H9 (cell line): ENCODE results near the gene SLC19A1. TPM values are rescaled to one million over a fixed set of nuclear protein-coding genes. Genes with fewer than 3 reads are reported as not detected.
A peak's percentile ranks its signal among the peaks of the same experiment; 100 is the strongest.

Experiments used
- DNase-seq: peaks from one replicate; pipeline ENCODE4 v3.0.0-alpha.2; 2017
- H2AFZ ChIP-seq: one replicate; pipeline ENCODE4 v1.6.1; 2013; ENCODE audit warnings: mild to moderate bottlenecking, low read length, control low read depth, moderate library complexity
- H2AK5ac ChIP-seq: 2 replicates; pipeline ENCODE4 v1.6.1; 2013; ENCODE audit warnings: low read length, control low read depth, mixed read lengths; ENCODE audit not compliant: insufficient read length
- H2BK120ac ChIP-seq: one replicate; pipeline ENCODE4 v1.6.1; 2013; ENCODE audit warnings: low read depth, mild to moderate bottlenecking, low read length, control low read depth, inconsistent platforms; ENCODE audit not compliant: poor library complexity, severe bottlenecking
- H2BK12ac ChIP-seq: 2 replicates; pipeline ENCODE4 v1.6.1; 2013; ENCODE audit warnings: low read length, control low read depth, mixed read lengths, low read depth; ENCODE audit not compliant: insufficient read length
- H2BK15ac ChIP-seq: 2 replicates; pipeline ENCODE4 v1.6.1; 2013; ENCODE audit warnings: low read depth, low read length, control low read depth
- H2BK20ac ChIP-seq: one replicate; pipeline ENCODE4 v1.6.1; 2013; ENCODE audit warnings: low read depth, mild to moderate bottlenecking, low read length, control low read depth, inconsistent platforms; ENCODE audit not compliant: poor library complexity, severe bottlenecking
- H2BK5ac ChIP-seq: 2 replicates; pipeline ENCODE4 v1.6.1; 2013; ENCODE audit warnings: low read length, control low read depth, mixed read lengths; ENCODE audit not compliant: insufficient read length
- H3K14ac ChIP-seq: 2 replicates; pipeline ENCODE4 v1.6.1; 2013; ENCODE audit warnings: low read length, control low read depth; ENCODE audit not compliant: insufficient read depth
- H3K18ac ChIP-seq: 2 replicates; pipeline ENCODE4 v1.6.1; 2013; ENCODE audit warnings: low read depth, mild to moderate bottlenecking, mixed read lengths, low read length, control low read depth; ENCODE audit not compliant: insufficient read length
- H3K23ac ChIP-seq: 2 replicates; pipeline ENCODE4 v1.6.1; 2013; ENCODE audit warnings: low read length, control low read depth, mixed read lengths, low read depth; ENCODE audit not compliant: insufficient read length
- H3K23me2 ChIP-seq: 2 replicates; pipeline ENCODE4 v1.6.1; 2013; ENCODE audit warnings: low read depth, mild to moderate bottlenecking, mixed read lengths, low read length, control low read depth; ENCODE audit not compliant: insufficient read length, poor library complexity, severe bottlenecking
- H3K27ac ChIP-seq: 2 replicates; pipeline ENCODE4 v1.5.1; 2013; ENCODE audit warnings: low read length, control low read depth, mixed read lengths, low read depth; ENCODE audit not compliant: insufficient read length
- H3K27me3 ChIP-seq: 2 replicates; pipeline ENCODE4 v1.6.1; 2013; ENCODE audit warnings: low read length, control low read depth, inconsistent platforms; ENCODE audit not compliant: insufficient read depth
- H3K4ac ChIP-seq: 2 replicates; pipeline ENCODE4 v1.6.1; 2013; ENCODE audit warnings: low read depth, mild to moderate bottlenecking, control low read depth, inconsistent platforms, low read length, moderate library complexity
- H3K4me1 ChIP-seq: 2 replicates; pipeline ENCODE4 v1.6.1; 2013; ENCODE audit warnings: low read length, control low read depth, inconsistent platforms; ENCODE audit not compliant: insufficient read depth
- H3K4me2 ChIP-seq: 2 replicates; pipeline ENCODE4 v1.6.1; 2013; ENCODE audit warnings: low read length, control low read depth, mixed read lengths; ENCODE audit not compliant: insufficient read length, insufficient read depth
- H3K56ac ChIP-seq: 2 replicates; pipeline ENCODE4 v1.6.1; 2013; ENCODE audit warnings: low read depth, mild to moderate bottlenecking, mixed read lengths, low read length, control low read depth; ENCODE audit not compliant: insufficient read length
- H3K79me1 ChIP-seq: 2 replicates; pipeline ENCODE4 v1.6.1; 2013; ENCODE audit warnings: low read depth, mild to moderate bottlenecking, moderate library complexity, low read length, control low read depth, inconsistent platforms; ENCODE audit not compliant: insufficient read depth, poor library complexity, severe bottlenecking
- H3K79me2 ChIP-seq: 2 replicates; pipeline ENCODE4 v1.6.1; 2013; ENCODE audit warnings: low read length, control low read depth, inconsistent platforms; ENCODE audit not compliant: insufficient read depth
- H3K9ac ChIP-seq: 2 replicates; pipeline ENCODE4 v1.6.1; 2013; ENCODE audit warnings: low read length, control low read depth, mixed read lengths; ENCODE audit not compliant: insufficient read length; ENCODE audit errors: extremely low read depth
- H3K9me3 ChIP-seq: one replicate; pipeline ENCODE4 v1.6.1; 2013; ENCODE audit warnings: low read depth, low read length, inconsistent platforms; ENCODE audit not compliant: control insufficient read depth
- H3T11ph ChIP-seq: one replicate; pipeline ENCODE4 v1.6.1; 2013; ENCODE audit warnings: mild to moderate bottlenecking, low read length, control low read depth, inconsistent platforms
- H4K20me1 ChIP-seq: one replicate; pipeline ENCODE4 v1.6.1; 2013; ENCODE audit not compliant: control insufficient read depth, insufficient read length, insufficient read depth
- H4K5ac ChIP-seq: 2 replicates; pipeline ENCODE4 v1.6.1; 2013; ENCODE audit warnings: low read depth, mild to moderate bottlenecking, mixed read lengths, low read length, control low read depth; ENCODE audit not compliant: insufficient read length
- H4K8ac ChIP-seq: replicated peaks from 2 replicates; pipeline ENCODE4 v1.6.1; 2013; ENCODE audit warnings: low read length, control low read depth, mixed read lengths, low read depth; ENCODE audit not compliant: insufficient read length
- H4K91ac ChIP-seq: 2 replicates; pipeline ENCODE4 v1.6.1; 2013; ENCODE audit warnings: low read depth, mild to moderate bottlenecking, moderate library complexity, mixed read lengths, low read length, control low read depth; ENCODE audit not compliant: insufficient read length
- H3K27ac Mint-ChIP-seq, 3 experiments: 2 replicates in 2 of 3; 3 replicates in 1 of 3; pipeline ENCODE4 v1.8.0; 2020 to 2021; ENCODE audit warnings: mixed read lengths in 3 of 3, mild to moderate bottlenecking in 1 of 3, moderate library complexity in 1 of 3
- H3K27me3 Mint-ChIP-seq: 2 replicates; pipeline ENCODE4 v1.8.0; 2021; ENCODE audit warnings: low read depth, mild to moderate bottlenecking, moderate library complexity, mixed read lengths
- H3K36me3 Mint-ChIP-seq, 3 experiments: 2 replicates in 2 of 3; 3 replicates in 1 of 3; pipeline ENCODE4 v1.8.0; 2020 to 2021; ENCODE audit warnings: low read depth in 3 of 3, mixed read lengths in 3 of 3; ENCODE audit not compliant: insufficient read depth in 1 of 3
- H3K4me1 Mint-ChIP-seq, 2 experiments: 2 replicates each; pipeline ENCODE4 v1.8.0; 2020; ENCODE audit warnings: mixed read lengths in 2 of 2
- H3K4me3 Mint-ChIP-seq, 2 experiments: 2 replicates in 1 of 2; 3 replicates in 1 of 2; pipeline ENCODE4 v1.8.0; 2020 to 2021; ENCODE audit warnings: mild to moderate bottlenecking in 2 of 2, mixed read lengths in 2 of 2, moderate library complexity in 1 of 2
- H3K9me3 Mint-ChIP-seq, 2 experiments: 2 replicates in 1 of 2; 3 replicates in 1 of 2; pipeline ENCODE4 v1.8.0; 2020; ENCODE audit warnings: mild to moderate bottlenecking in 2 of 2, mixed read lengths in 2 of 2, moderate library complexity in 1 of 2
- WGBS: extraction: QIAGEN DNeasy Blood & Tissue Kit; methylation state at CpG from one replicate; pipeline ENCODE4 v1.1.7; 2013; ENCODE audit warnings: missing lambda C conversion rate, low lambda C conversion rate, mixed read lengths; ENCODE audit not compliant: insufficient read length; ENCODE audit errors: extremely low coverage; 5-methylcytosine and 5-hydroxymethylcytosine counted together
- total RNA-seq: library from RNA; stranded (reverse); gene quantifications from 2 replicates; pipeline ENCODE4 v1.2.1, GENCODE V29; 2021
- TF ChIP-seq, protein P1 (sequence below): fragments of 200-600 bp; sonication (generic); conservative IDR thresholded peaks from 3 replicates; pipeline ENCODE4 v1.8.0; 2021; ENCODE audit warnings: antibody characterized with exemption, mild to moderate bottlenecking

Gene SLC19A1
- total RNA-seq, 1 experiment from 2014 or later: 32.4 TPM

DNA sequence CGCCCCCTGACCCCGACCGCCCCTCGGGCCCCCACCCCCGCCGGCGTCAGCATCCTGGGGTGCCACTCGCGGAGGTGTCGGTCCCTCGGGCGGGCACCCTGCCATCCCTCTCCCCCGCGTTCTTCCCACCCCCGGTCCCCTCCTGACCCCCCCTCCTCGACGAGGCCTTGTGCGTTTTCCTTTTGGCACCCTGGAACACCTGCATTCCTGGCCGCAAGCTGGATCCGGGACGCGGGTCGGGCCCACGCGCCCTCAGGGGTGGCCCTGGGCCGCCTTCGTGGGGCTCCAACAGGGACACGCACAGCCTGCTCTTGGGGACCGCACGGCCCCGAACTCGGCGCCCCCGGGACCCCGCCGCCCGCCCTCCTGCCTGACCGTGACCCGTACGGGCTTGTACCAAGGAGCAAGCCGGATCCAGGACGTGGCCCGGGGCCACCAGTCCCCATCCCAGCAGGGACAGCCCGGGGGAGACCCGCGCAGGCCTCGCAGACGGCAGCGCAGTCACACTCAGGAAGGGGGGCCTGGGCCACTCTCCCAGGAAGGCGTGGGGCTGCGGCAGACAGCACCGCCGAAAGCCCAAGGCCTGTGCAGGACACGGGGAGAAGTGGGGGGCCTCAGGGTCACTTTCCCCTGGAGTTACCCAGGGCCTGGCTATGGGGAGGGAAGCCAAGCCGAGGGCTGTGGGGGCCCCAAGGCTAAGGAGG, 579 bp upstream of the SLC19A1 start:
- TF ChIP-seq, protein P1, sequence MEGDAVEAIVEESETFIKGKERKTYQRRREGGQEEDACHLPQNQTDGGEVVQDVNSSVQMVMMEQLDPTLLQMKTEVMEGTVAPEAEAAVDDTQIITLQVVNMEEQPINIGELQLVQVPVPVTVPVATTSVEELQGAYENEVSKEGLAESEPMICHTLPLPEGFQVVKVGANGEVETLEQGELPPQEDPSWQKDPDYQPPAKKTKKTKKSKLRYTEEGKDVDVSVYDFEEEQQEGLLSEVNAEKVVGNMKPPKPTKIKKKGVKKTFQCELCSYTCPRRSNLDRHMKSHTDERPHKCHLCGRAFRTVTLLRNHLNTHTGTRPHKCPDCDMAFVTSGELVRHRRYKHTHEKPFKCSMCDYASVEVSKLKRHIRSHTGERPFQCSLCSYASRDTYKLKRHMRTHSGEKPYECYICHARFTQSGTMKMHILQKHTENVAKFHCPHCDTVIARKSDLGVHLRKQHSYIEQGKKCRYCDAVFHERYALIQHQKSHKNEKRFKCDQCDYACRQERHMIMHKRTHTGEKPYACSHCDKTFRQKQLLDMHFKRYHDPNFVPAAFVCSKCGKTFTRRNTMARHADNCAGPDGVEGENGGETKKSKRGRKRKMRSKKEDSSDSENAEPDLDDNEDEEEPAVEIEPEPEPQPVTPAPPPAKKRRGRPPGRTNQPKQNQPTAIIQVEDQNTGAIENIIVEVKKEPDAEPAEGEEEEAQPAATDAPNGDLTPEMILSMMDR: no peak
- no peaks in the 10 kb centered on the region for H3K79me1 ChIP-seq
- H3K23me2 ChIP-seq: peaks cover 5% of the 10 kb centered on the region
- H3K4ac ChIP-seq: no peak overlapping the region
- no peak overlapping the region; the same call in 1 of the 2 replicates for H3K14ac ChIP-seq
- DNase-seq: peak; percentile 43
- H3K23ac ChIP-seq: no peak overlapping the region
- Mint-ChIP-seq H3K9me3 (peaks cover 0 to 3% of the 10 kb centered on the region in 2 experiments; a peak in 3 of 5 replicates), H3K4me1 (peaks cover 8 to 13% of the 10 kb centered on the region in 2 experiments), H3K27me3 (peaks cover 10% of the 10 kb centered on the region), H3K27ac (no peak overlapping the region), H3K36me3 (peaks cover 0 to 3% (median 2%) of the 10 kb centered on the region in 3 experiments; a peak in 2 of 7 replicates), H3K4me3 (peak overlapping the region; percentile 43 to 65; a peak in 3 of 5 replicates)
- no peak overlapping the region for H3K56ac ChIP-seq
- no peak overlapping the region for H3K27ac ChIP-seq
- H2BK120ac ChIP-seq: no peak overlapping the region
- H3K9me3 ChIP-seq: no peaks in the 10 kb centered on the region
- no peak overlapping the region for H3K4me2 ChIP-seq
- no peak overlapping the region for H2BK20ac ChIP-seq
- no peaks in the 10 kb centered on the region for H3K4me1 ChIP-seq
- no CpG with 5 or more reads among the region's 55 CpGs for WGBS
- H3K9ac ChIP-seq: no peak overlapping the region
- H2BK12ac ChIP-seq: no peak overlapping the region
- no peak overlapping the region for H3T11ph ChIP-seq
- no peak overlapping the region for H2BK15ac ChIP-seq
- no peak overlapping the region for H3K18ac ChIP-seq
- no peaks in the 10 kb centered on the region for H3K27me3 ChIP-seq
- no peak overlapping the region for H4K8ac ChIP-seq
- H4K20me1 ChIP-seq: no peaks in the 10 kb centered on the region
- H3K79me2 ChIP-seq: peaks cover 6% of the 10 kb centered on the region; the same call in 1 of the 2 replicates
- H2AK5ac ChIP-seq: no peak overlapping the region
- no peak overlapping the region for H2AFZ ChIP-seq
- H4K5ac ChIP-seq: no peak overlapping the region
- no peak overlapping the region for H4K91ac ChIP-seq
- H2BK5ac ChIP-seq: no peak overlapping the region
